ENCODE results near the gene HECTD2.

HECTD2 gene

DNA sequence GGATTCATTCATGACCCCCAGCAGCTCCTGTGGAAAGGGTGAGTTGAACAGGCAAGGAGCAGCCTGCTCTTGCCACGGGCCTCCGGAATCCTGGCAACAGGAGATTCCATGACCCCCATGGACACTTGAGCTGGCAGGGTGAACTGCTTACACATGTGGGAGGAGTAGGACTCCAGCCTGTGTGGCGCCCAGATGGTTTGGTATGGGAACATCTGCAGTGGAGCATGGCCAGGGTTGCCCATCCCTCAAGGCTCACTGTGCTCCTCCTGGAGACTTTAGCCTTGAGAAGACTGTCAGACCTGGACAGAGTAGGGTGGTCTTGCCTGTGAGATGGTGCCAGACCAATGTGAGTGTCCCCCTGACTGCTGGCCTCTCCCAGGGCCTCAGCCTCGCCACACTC lies 57.0 kb downstream of the HECTD2 start:
- no peak for DNase-seq (ENCODE audit: extremely low spot score, insufficient read length, low read depth)
- FAIRE-seq: no peak

- DNase-seq (ENCODE audit: extremely low spot score, insufficient read length, low read depth) (no peak), FAIRE-seq (no peak)
Observed at GRCh38 chr10:91471602-91472001, 61.5 kb downstream of the HECTD2 start.

DNA sequence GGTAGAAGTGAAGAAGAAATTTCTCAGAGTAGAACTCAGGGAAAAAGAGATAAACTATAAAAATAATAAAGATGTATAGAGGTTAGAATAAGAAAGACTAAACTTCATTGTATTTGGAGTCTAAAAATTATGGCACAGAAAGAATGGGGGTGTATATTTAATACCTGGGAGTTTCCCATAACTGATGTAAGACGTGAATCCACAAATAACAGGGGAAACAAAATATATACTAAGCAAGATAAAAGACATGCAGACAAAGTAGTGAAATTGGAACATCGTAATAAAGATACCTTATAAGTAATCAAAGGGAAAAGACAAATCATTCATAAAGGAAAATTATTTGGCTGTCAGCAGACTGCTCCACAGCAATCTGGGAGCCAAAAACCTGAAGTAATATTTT lies 62.8 kb downstream of the HECTD2 start:
- DNase-seq (ENCODE audit: extremely low spot score, insufficient read length, low read depth) (no peak), FAIRE-seq (no peak)

DNA sequence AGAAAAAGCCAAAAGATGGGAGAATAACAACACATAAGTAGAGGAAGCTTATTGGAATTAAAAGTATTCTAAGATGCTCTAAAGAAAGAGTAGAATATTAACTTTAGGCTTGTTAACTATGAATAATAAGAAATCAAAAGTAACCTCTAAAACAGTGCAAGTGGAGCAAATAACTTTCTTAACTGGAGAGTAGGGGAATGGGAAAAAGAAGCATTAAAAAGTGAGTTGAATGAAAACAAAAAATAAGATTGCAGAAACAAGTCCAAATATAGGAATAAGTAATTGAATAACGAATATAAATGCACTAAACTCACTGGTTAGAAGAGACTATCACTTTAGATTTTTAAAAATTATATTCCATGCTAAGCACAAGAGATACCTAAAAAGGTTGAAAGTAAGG lies 63.9 kb downstream of the HECTD2 start:
- DNase-seq (ENCODE audit: extremely low spot score, insufficient read length, low read depth) (no peak), FAIRE-seq (no peak)

DNA sequence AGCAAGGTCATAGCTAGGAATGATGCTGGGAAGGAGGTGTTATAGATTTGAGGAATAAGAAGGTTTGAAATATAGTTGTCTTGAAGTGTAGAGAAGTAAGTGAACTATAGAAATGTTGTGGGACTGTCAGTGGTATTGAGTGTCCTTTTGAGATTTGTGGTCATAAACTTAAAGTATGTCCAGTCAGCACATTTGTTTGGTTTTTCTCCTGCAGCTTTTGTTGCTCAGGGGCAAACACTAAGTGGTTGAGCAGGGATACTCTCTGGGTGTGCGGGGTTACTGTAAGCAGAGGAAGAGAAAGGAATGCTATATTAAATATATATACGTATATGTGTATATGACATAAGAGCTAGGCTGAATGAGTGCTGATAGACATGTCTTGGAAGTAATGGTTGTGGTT lies 67.1 kb downstream of the HECTD2 start:
- no peak for FAIRE-seq

GRCh38 chr10:91479583-91479982 lies 69.4 kb downstream of the HECTD2 start:
- DNase-seq (ENCODE audit: extremely low spot score, insufficient read length, low read depth) (no peak), FAIRE-seq (no peak)

More for the DNA sequence above, 67.1 kb downstream of the HECTD2 start:
- DNase-seq (ENCODE audit: extremely low spot score, insufficient read length, low read depth): no peak

GRCh38 chr10:91487911-91488582 lies 77.9 kb downstream of the HECTD2 start:
- FAIRE-seq (no peak), DNase-seq (ENCODE audit: extremely low spot score, insufficient read length, low read depth) (no peak)

GRCh38 chr10:91493313-91493712 lies 83.2 kb downstream of the HECTD2 start:
- DNase-seq (ENCODE audit: extremely low spot score, insufficient read length, low read depth) (no peak), FAIRE-seq (no peak)

- DNase-seq (ENCODE audit: extremely low spot score, insufficient read length, low read depth) (no peak), FAIRE-seq (no peak)
Observed at GRCh38 chr10:91495402-91495801, 85.3 kb downstream of the HECTD2 start.

DNA sequence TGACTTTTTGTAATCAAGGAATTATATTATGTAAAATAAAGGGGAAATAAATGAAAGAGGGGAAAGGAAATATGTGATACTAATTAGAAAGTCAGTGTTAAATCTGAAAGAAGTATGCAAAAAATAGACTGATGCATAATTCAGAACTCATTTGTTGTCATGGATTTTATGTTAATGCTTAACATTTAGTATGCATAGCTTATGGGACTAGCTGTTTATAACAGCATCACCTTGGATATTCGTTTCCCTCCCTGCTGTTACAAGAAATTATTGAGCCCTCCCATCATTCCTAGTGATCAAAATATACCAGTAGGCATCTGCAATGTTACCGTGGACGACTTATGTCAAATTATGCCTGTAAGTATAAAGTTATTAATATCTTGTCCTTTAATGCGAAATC lies 85.9 kb downstream of the HECTD2 start:
- FAIRE-seq (no peak), DNase-seq (ENCODE audit: extremely low spot score, insufficient read length, low read depth) (no peak)

DNA sequence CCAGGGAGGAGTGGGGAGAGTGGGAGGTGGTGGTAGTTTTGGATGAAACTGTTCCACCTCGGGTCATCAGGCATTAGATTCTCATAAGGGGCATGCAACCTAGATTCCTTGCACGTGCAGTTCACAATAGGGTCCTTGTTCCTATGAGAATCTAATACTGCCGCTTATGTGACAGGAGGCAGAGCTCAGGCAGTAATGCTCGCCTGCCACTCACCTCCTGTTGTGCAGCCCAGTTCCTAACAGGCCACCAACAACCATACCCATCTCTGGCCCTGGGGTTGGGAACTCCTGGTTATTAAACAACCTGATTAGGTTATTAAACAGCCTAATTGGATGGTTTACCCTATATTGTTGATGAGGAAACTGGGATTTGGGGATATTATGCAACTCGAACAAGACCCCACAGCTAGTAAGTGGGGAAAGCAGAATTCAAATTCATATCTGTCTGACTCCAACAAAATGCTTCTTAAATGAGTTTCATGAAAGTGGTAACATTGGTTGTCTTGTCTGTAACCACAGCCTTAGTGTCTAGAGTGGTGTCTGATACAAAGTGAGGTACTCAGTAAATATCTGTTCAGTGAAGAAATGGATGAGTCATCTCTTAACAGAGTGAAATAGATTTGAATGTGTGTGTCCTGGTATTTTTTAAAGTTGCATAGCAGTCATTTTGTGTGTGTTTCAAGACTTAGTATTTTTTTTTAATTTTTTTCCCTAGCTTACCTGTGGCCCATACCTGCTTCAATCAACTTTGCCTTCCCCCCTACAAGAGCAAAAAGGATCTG lies 101.6 kb downstream of the HECTD2 start:
- no peak for FAIRE-seq
- DNase-seq (ENCODE audit: extremely low spot score, insufficient read length, low read depth): no peak

DNA sequence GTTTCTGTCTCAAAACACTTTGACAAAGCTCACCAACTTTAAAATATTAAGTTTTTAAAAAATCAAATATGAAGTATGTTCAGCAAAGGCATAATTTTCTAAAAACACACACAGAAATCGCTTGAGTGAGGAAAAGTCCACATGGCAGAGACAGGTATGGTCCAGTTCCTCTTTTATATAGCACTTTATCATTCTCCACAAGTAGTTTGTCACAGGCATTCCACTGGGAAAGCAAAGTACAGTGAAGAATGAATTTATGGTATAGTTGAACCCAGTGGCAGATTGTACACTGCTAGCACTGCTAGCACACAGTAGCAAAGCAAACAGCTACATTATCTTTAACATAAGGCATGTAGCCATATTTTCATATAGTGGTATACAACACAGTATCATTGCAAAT lies 102.3 kb downstream of the HECTD2 start:
- FAIRE-seq (no peak), DNase-seq (ENCODE audit: extremely low spot score, insufficient read length, low read depth) (no peak)

DNA sequence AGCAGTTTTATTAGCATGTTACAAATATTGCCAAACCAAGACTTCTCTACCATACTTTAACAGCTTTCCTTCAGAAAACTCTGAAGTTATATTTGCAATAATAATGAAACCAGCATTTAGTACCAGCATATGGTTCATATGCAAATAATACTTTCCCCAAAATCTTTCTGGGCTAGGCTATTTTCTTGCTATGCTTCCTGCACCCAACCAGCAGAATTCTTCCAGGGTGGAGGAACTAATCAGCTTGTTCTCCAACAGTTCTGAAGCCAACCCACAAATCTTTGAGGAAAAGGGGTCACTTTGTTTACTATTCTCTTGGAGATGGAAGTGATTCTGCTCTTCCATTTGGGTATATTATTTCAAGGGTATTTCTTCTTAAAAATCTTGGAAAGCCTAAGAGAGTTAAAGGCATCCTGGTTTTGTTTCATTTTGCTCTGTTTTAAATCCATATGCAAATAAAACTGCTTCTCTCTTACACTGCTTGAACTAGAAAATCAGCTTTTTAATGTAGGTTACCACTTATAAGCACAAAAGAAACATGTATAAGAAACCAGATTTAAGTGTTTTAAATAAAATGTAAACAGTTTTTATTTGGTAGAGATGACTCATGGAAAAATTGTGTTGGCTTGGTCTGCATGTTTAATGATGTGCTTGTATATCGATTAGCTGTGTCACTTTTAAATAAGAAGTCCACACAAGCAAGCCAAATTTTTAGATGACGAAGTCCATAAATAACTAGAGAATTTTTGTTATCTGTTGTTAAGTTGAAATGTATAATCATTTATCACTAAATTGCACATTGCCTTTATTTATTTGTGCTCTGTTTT lies 103.7 kb downstream of the HECTD2 start:
- DNase-seq (ENCODE audit: extremely low spot score, insufficient read length, low read depth): no peak
- FAIRE-seq: no peak

GRCh38 chr10:91514787-91515186 lies 104.6 kb downstream of the HECTD2 start:
- no peak for FAIRE-seq
- no peak for DNase-seq (ENCODE audit: extremely low spot score, insufficient read length, low read depth)

GRCh38 chr10:91517394-91517793 lies 107.2 kb downstream of the HECTD2 start:
- DNase-seq (ENCODE audit: extremely low spot score, insufficient read length, low read depth) (no peak), FAIRE-seq (no peak)

DNA sequence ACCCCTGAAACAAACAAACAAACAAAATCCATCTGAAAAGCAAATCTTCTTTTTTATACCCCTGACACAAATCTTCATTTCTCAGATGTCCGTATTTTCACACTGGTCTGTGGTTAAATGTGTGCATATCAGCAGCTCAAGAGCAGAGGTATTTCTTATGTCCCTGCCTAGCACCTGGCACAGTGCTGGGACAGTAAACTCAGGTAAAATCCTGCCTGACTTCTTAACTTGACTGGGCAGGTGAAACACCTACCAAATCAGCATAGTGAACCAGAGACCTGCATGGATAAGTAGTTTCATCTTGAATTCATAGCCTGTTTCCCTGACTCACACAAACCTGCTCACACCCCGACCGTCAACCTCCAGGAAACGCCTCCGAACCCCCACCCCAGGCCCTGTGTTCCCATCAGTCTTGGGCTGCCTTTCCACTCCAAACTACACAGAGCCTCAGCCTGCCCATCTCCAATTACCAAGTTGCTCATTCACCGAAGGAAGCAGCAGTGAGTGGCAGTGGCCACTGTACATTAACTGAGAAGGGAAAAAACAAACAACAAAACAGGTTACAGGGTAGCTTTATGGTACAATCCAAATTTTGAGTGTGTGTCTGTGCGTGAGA lies 109.9 kb downstream of the HECTD2 start:
- DNase-seq (ENCODE audit: extremely low spot score, insufficient read length, low read depth): no peak
- FAIRE-seq: no peak

- no peak for FAIRE-seq
- DNase-seq (ENCODE audit: extremely low spot score, insufficient read length, low read depth): no peak
Observed at GRCh38 chr10:91520661-91521060, 110.5 kb downstream of the HECTD2 start.

- no peak for FAIRE-seq
- no peak for DNase-seq (ENCODE audit: extremely low spot score, insufficient read length, low read depth)
Observed at GRCh38 chr10:91521439-91521838, 111.3 kb downstream of the HECTD2 start.

GRCh38 chr10:91525896-91526712 lies 116.0 kb downstream of the HECTD2 start:
- DNase-seq (ENCODE audit: extremely low spot score, insufficient read length, low read depth) (no peak), FAIRE-seq (no peak)

- FAIRE-seq: no peak
- DNase-seq (ENCODE audit: extremely low spot score, insufficient read length, low read depth): no peak
Observed at GRCh38 chr10:91528080-91528479, 117.9 kb downstream of the HECTD2 start.
